IMR-90 (cell line): ENCODE results near the gene ZNF592. TPM values are rescaled to one million over a fixed set of nuclear protein-coding genes. Genes with fewer than 3 reads are reported as not detected.
A peak's percentile ranks its signal among the peaks of the same experiment; 100 is the strongest.

Experiments used
- ATAC-seq: fragments of 200-7000 bp; cut with Tn5 transposase; 2 replicates; pipeline ENCODE4 v1.9.1; 2020; ENCODE audit warnings: low read depth, mild to moderate bottlenecking, moderate library complexity
- BruUV-seq: library from RNA; stranded (reverse); fragments of 400-500 nt; replicated peaks from 2 replicates; lab custom pipeline; 2021; lab: Mats Ljungman, UMichigan
- CTCF ChIA-PET: fragments of 300-600 bp; formaldehyde crosslinking; extraction: SDS; loops from one replicate; lab custom pipeline; 2021; ENCODE audit warnings: antibody characterized with exemption; lab: Yijun Ruan, JAX
- POLR2A ChIA-PET: fragments of 300-600 bp; sonication (Branson Sonifier 250); formaldehyde crosslinking; loops from one replicate; lab custom pipeline; 2022; ENCODE audit warnings: antibody characterized with exemption; ENCODE audit not compliant: unreplicated experiment; lab: Charles Lee
- DNase-seq: peaks from one replicate; pipeline ENCODE4 v3.0.0; 2013
- H2AFZ ChIP-seq: replicated peaks from 2 replicates; pipeline ENCODE3; 2013; ENCODE audit warnings: low read length, mild to moderate bottlenecking; ENCODE audit not compliant: poor library complexity
- H2AK5ac ChIP-seq: 2 replicates; pipeline ENCODE4 v1.6.1; 2013; ENCODE audit warnings: low read depth, low read length, inconsistent platforms
- H2AK9ac ChIP-seq: replicated peaks from 2 replicates; pipeline ENCODE3; 2013; ENCODE audit warnings: mild to moderate bottlenecking, low read depth, low read length, moderate library complexity; ENCODE audit not compliant: poor library complexity
- H2BK120ac ChIP-seq: 2 replicates; pipeline ENCODE4 v1.6.1; 2013; ENCODE audit warnings: low read depth, low read length, inconsistent platforms
- H2BK15ac ChIP-seq: 3 replicates; pipeline ENCODE4 v1.6.1; 2013; ENCODE audit warnings: low read depth, low read length, inconsistent platforms
- H2BK20ac ChIP-seq: 2 replicates; pipeline ENCODE4 v1.6.1; 2013; ENCODE audit warnings: low read depth, mild to moderate bottlenecking, inconsistent platforms, low read length, moderate library complexity
- H2BK5ac ChIP-seq: 2 replicates; pipeline ENCODE4 v1.6.1; 2013; ENCODE audit warnings: mild to moderate bottlenecking, low read depth, low read length, inconsistent platforms; ENCODE audit not compliant: poor library complexity, severe bottlenecking
- H3K14ac ChIP-seq: replicated peaks from 2 replicates; pipeline ENCODE4 v1.6.1; 2013; ENCODE audit warnings: low read depth, low read length, inconsistent platforms
- H3K18ac ChIP-seq: 2 replicates; pipeline ENCODE4 v1.6.1; 2013; ENCODE audit warnings: low read depth, low read length, control low read depth
- H3K23ac ChIP-seq: 2 replicates; pipeline ENCODE4 v1.6.1; 2013; ENCODE audit warnings: low read depth, low read length, inconsistent platforms
- H3K27ac ChIP-seq: 2 replicates; pipeline ENCODE4 v1.5.1; 2013; ENCODE audit warnings: mild to moderate bottlenecking, control low read depth, low read length; ENCODE audit not compliant: insufficient read depth
- H3K27me3 ChIP-seq: 2 replicates; pipeline ENCODE4 v1.6.1; 2013; ENCODE audit warnings: low read length; ENCODE audit not compliant: control insufficient read depth, insufficient read depth
- H3K36me3 ChIP-seq: 2 replicates; pipeline ENCODE4 v1.6.1; 2013; ENCODE audit warnings: low read length, mixed read lengths; ENCODE audit not compliant: control insufficient read depth, insufficient read depth
- H3K4ac ChIP-seq: 2 replicates; pipeline ENCODE4 v1.6.1; 2013; ENCODE audit warnings: low read depth, low read length, inconsistent platforms
- H3K4me1 ChIP-seq: 2 replicates; pipeline ENCODE4 v1.6.1; 2013; ENCODE audit warnings: low read length, mixed read lengths; ENCODE audit not compliant: control insufficient read depth, insufficient read depth
- H3K4me2 ChIP-seq: 2 replicates; pipeline ENCODE4 v1.6.1; 2013; ENCODE audit warnings: low read depth, mild to moderate bottlenecking, control low read depth, low read length, moderate library complexity
- H3K4me3 ChIP-seq: 2 replicates; pipeline ENCODE4 v1.5.1; 2013; ENCODE audit warnings: low read depth, mild to moderate bottlenecking, control low read depth, low read length, moderate library complexity; ENCODE audit not compliant: insufficient read depth
- H3K56ac ChIP-seq: 2 replicates; pipeline ENCODE4 v1.6.1; 2013; ENCODE audit warnings: low read length, inconsistent platforms; ENCODE audit not compliant: insufficient read depth; ENCODE audit errors: extremely low read depth
- H3K79me1 ChIP-seq, 2 experiments: 2 replicates each; pipeline ENCODE4 v1.6.1; 2013; ENCODE audit warnings: low read length in 2 of 2, inconsistent platforms in 1 of 2, low read depth in 1 of 2
- H3K9ac ChIP-seq: 2 replicates; pipeline ENCODE4 v1.6.1; 2013; ENCODE audit warnings: low read depth, low read length, control low read depth
- H3K9me1 ChIP-seq: 2 replicates; pipeline ENCODE4 v1.6.1; 2013; ENCODE audit warnings: low read length, inconsistent platforms; ENCODE audit not compliant: insufficient read depth
- H3K9me3 ChIP-seq: 2 replicates; pipeline ENCODE4 v1.6.1; 2013; ENCODE audit warnings: low read length; ENCODE audit not compliant: control insufficient read depth, insufficient read depth
- H4K20me1 ChIP-seq: 2 replicates; pipeline ENCODE4 v1.6.1; 2013; ENCODE audit warnings: low read length, inconsistent platforms; ENCODE audit not compliant: insufficient read depth
- H4K5ac ChIP-seq: 2 replicates; pipeline ENCODE4 v1.6.1; 2013; ENCODE audit warnings: mild to moderate bottlenecking, low read depth, low read length, control low read depth
- H4K8ac ChIP-seq, 2 experiments: 2 replicates each; pipeline ENCODE4 v1.6.1; 2013; ENCODE audit warnings: low read depth in 2 of 2, low read length in 2 of 2, control low read depth in 1 of 2, inconsistent platforms in 1 of 2
- H4K91ac ChIP-seq: 2 replicates; pipeline ENCODE4 v1.6.1; 2013; ENCODE audit warnings: low read depth, low read length, inconsistent platforms; ENCODE audit not compliant: insufficient read depth
- BHLHE40 ChIP-seq: fragments of 150-350 bp; IDR thresholded peaks from 2 replicates; pipeline ENCODE4 v1.6.1; 2016; ENCODE audit warnings: mild to moderate bottlenecking, low read depth, low read length
- CEBPB ChIP-seq: IDR thresholded peaks from 2 replicates; pipeline ENCODE4 v1.6.1; 2012; ENCODE audit warnings: low read depth, low read length, improper control_type of control experiment
- CHD1 ChIP-seq: IDR thresholded peaks from 2 replicates; pipeline ENCODE4 v1.6.1; 2012; ENCODE audit warnings: low read depth, low read length, improper control_type of control experiment
- CTCF ChIP-seq: conservative IDR thresholded peaks from 2 replicates; pipeline ENCODE4 v1.5.1; 2012; ENCODE audit warnings: mild to moderate bottlenecking, low read depth, low read length, improper control_type of control experiment
- ELK1 ChIP-seq: fragments of 150-350 bp; IDR thresholded peaks from 2 replicates; pipeline ENCODE4 v1.6.1; 2016; ENCODE audit warnings: low read depth, mild to moderate bottlenecking, low read length, moderate library complexity, borderline replicate concordance
- FOS ChIP-seq: fragments of 150-350 bp; IDR thresholded peaks from 2 replicates; pipeline ENCODE4 v1.6.1; 2016; ENCODE audit warnings: low read depth, low read length
- MAFK ChIP-seq: IDR thresholded peaks from 2 replicates; pipeline ENCODE4 v1.6.1; 2012; ENCODE audit warnings: low read depth, low read length, improper control_type of control experiment
- MAZ ChIP-seq: IDR thresholded peaks from 2 replicates; pipeline ENCODE4 v1.6.1; 2012; ENCODE audit warnings: low read depth, mild to moderate bottlenecking, low read length, improper control_type of control experiment, moderate library complexity, borderline replicate concordance
- MXI1 ChIP-seq: IDR thresholded peaks from 2 replicates; pipeline ENCODE4 v1.6.1; 2012; ENCODE audit warnings: low read depth, mild to moderate bottlenecking, low read length, moderate library complexity, borderline replicate concordance
- NFE2L2 ChIP-seq: fragments of 150-350 bp; IDR thresholded peaks from 2 replicates; pipeline ENCODE4 v1.6.1; 2016; ENCODE audit warnings: low read depth, mild to moderate bottlenecking, low read length
- POLR2A ChIP-seq: IDR thresholded peaks from 2 replicates; pipeline ENCODE4 v1.6.1; 2012; ENCODE audit warnings: mild to moderate bottlenecking, low read depth, low read length
- RAD21 ChIP-seq: IDR thresholded peaks from 2 replicates; pipeline ENCODE4 v1.6.1; 2012; ENCODE audit warnings: low read length, improper control_type of control experiment
- RCOR1 ChIP-seq: IDR thresholded peaks from 2 replicates; pipeline ENCODE4 v1.6.1; 2012; ENCODE audit warnings: mild to moderate bottlenecking, low read length, improper control_type of control experiment; ENCODE audit not compliant: insufficient replicate concordance
- RFX5 ChIP-seq: IDR thresholded peaks from 2 replicates; pipeline ENCODE4 v1.8.0; 2012; ENCODE audit warnings: low read depth, mild to moderate bottlenecking, low read length, moderate library complexity
- SMC3 ChIP-seq: fragments of 150-350 bp; IDR thresholded peaks from 2 replicates; pipeline ENCODE4 v1.6.1; 2016; ENCODE audit warnings: low read depth, mild to moderate bottlenecking, antibody characterized with exemption, low read length, moderate library complexity
- WGBS, 2 experiments: methylation state at CpG; one replicate each; pipeline versions ENCODE4 v1.1.5 to v1.1.7; 2013; ENCODE audit warnings: missing lambda C conversion rate in 2 of 2; ENCODE audit not compliant: insufficient read length in 1 of 2; ENCODE audit errors: extremely low coverage in 2 of 2; 5-methylcytosine and 5-hydroxymethylcytosine counted together
- dilution Hi-C: fragments of 300-500 bp; cut with HindIII; formaldehyde crosslinking; loops from one replicate; pipeline ENCODE4 v1.14.3; 2018; ENCODE audit warnings: low sequenced_read_pairs; ENCODE audit not compliant: unreplicated experiment
- in situ Hi-C: fragments of 300-500 bp; cut with MboI; formaldehyde crosslinking; loops from 3 replicates; pipeline ENCODE4 v1.14.3; 2019; ENCODE audit warnings: low sequenced_read_pairs, inconsistent platforms, mixed read lengths
- intact Hi-C: fragments of 100-400 bp; cut with micrococcal nuclease; formaldehyde crosslinking; loops from 2 replicates; pipeline ENCODE4 v1.10.0; 2022
- polyA plus RNA-seq, 3 experiments: library from polyadenylated mRNA; depleted of rRNA; stranded (reverse); fragments of >200 nt; gene quantifications; 2 replicates each; pipeline ENCODE4 v1.2.3, GENCODE V29; 2012; ENCODE audit warnings: low replicate concordance in 1 of 3
- total RNA-seq: library from RNA; depleted of rRNA; stranded (reverse); fragments of >200 nt; gene quantifications from 2 replicates; pipeline ENCODE4 v1.2.3, GENCODE V29; 2012
- TF ChIP-seq, protein P1 (sequence below): fragments of 150-350 bp; IDR thresholded peaks from 2 replicates; pipeline ENCODE4 v1.6.1; 2017; ENCODE audit warnings: mild to moderate bottlenecking, antibody characterized with exemption, low read length, low read depth

ZNF592 gene
- total and polyA plus RNA-seq, 2 of the 4 experiments (the other 2 are of a cell fraction): 4.3 to 10.2 TPM

DNA sequence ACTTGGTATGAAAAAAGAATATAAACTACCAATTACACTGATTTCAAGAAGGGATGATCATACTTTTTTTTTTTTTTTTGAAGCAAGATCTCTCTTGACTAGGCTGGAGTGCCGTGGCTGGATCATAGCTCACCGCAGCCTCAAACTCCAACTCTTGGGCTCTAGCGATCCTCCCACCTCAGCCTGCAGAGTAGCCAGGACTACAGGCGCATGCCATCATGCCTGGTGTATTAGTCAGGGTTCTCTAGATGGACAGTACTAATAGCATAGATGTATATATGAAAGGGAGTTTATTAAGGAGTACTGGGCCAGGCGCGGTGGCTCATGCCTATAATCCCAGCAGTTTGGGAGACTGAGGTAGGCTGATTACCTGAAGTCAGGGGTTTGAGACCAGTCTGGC is 21.0 kb upstream of the ZNF592 start:
- Histone ChIP-seq H3K9me3 (no peaks in the 10 kb centered on the region), H3K23ac (no peak overlapping the region), H3K14ac (no peak overlapping the region), H3K4me1 (peaks cover 2% of the 10 kb centered on the region; the same call in 1 of the 2 replicates), H2AK5ac (no peak overlapping the region), H3K4ac (no peak overlapping the region), H4K91ac (no peak overlapping the region), H2AFZ (no peak overlapping the region), H2BK15ac (no peak overlapping the region), H3K56ac (no peak overlapping the region), H3K18ac (no peak overlapping the region), H3K36me3 (no peaks in the 10 kb centered on the region), H3K9ac (no peak overlapping the region), H3K4me2 (no peak overlapping the region), H3K27me3 (no peaks in the 10 kb centered on the region), H2BK120ac (no peak overlapping the region), H3K79me1 (no peaks in the 10 kb centered on the region), H3K27ac (no peak overlapping the region), H4K5ac (no peak overlapping the region), H2AK9ac (no peak overlapping the region), H3K9me1 (peaks cover 13% of the 10 kb centered on the region; the same call in 1 of the 2 replicates), H2BK20ac (no peak overlapping the region), H4K8ac (no peak overlapping the region), H2BK5ac (no peak overlapping the region), H4K20me1 (no peaks in the 10 kb centered on the region), H3K4me3 (no peak overlapping the region)
- intact Hi-C loops (no loop called here), in situ Hi-C loops (no loop called here), dilution Hi-C loops (no loop called here)
- DNase-seq (peak; percentile 51), ATAC-seq (no peak; the same call in 1 of the 2 replicates)
- no TSS peak for BruUV-seq
- TF ChIP-seq BHLHE40 (no peak), SMC3 (no peak), RFX5 (no peak), MAFK (no peak), NFE2L2 (no peak), ELK1 (no peak), CTCF (no peak), CHD1 (no peak), MXI1 (no peak), FOS (no peak), MAZ (no peak), RCOR1 (no peak), RAD21 (no peak), CEBPB (no peak), POLR2A (no peak)
- TF ChIP-seq, protein P1, sequence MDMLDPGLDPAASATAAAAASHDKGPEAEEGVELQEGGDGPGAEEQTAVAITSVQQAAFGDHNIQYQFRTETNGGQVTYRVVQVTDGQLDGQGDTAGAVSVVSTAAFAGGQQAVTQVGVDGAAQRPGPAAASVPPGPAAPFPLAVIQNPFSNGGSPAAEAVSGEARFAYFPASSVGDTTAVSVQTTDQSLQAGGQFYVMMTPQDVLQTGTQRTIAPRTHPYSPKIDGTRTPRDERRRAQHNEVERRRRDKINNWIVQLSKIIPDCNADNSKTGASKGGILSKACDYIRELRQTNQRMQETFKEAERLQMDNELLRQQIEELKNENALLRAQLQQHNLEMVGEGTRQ: no peak
- 90% methylated on average over 2 of the region's 6 CpGs; no CpG with 5 or more reads in 1 of the 2 experiments for WGBS, 2 experiments
- POLR2A ChIA-PET: interaction anchor here (0.6 kb wide), 1 partner anchor 73 kb away, joined by 5 read pairs; the partner anchor contains the start of gene WDR73
- CTCF ChIA-PET: interaction anchor here (0.6 kb wide), 1 partner anchor 123 kb away, joined by 3 read pairs; no protein-coding TSS in a partner anchor
